Fibroblast of skin of left quadriceps (primary cell): Measurements from ENCODE around the gene CYP26A1.

ENCODE experiments used
- DNase-seq, 2 experiments: peaks; one replicate each; pipeline ENCODE4 v3.0.0-alpha.2; 2013; ENCODE audit warnings: low read depth in 2 of 2

CYP26A1 gene, protein sequence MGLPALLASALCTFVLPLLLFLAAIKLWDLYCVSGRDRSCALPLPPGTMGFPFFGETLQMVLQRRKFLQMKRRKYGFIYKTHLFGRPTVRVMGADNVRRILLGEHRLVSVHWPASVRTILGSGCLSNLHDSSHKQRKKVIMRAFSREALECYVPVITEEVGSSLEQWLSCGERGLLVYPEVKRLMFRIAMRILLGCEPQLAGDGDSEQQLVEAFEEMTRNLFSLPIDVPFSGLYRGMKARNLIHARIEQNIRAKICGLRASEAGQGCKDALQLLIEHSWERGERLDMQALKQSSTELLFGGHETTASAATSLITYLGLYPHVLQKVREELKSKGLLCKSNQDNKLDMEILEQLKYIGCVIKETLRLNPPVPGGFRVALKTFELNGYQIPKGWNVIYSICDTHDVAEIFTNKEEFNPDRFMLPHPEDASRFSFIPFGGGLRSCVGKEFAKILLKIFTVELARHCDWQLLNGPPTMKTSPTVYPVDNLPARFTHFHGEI

DNA sequence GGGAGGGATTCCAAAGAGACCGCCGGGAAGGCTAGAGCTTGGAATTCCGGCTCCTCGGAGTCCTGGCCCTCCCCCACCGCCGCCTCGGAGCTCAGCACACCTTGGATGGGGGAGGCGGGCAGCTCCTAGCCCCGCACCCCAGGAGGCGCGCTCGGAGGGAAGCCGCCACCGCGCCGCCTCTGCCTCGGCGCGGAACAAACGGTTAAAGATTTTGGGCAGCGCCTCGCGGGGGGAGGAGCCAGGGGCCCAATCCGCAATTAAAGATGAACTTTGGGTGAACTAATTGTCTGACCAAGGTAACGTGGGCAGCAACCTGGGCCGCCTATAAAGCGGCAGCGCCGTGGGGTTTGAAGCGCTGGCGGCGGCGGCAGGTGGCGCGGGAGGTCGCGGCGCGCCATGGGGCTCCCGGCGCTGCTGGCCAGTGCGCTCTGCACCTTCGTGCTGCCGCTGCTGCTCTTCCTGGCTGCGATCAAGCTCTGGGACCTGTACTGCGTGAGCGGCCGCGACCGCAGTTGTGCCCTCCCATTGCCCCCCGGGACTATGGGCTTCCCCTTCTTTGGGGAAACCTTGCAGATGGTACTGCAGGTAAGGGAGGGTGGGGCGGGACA is at the start of gene CYP26A1:
Gene CYP26A1 (plus strand): TSS at position 355 of the 608 bp plus-strand sequence. CDS start 42 bp downstream, at position 397.
- no peak for DNase-seq

- no peak for DNase-seq
Measured at GRCh38 chr10:93026072-93026471, 47.6 kb upstream of the CYP26A1 start.

DNA sequence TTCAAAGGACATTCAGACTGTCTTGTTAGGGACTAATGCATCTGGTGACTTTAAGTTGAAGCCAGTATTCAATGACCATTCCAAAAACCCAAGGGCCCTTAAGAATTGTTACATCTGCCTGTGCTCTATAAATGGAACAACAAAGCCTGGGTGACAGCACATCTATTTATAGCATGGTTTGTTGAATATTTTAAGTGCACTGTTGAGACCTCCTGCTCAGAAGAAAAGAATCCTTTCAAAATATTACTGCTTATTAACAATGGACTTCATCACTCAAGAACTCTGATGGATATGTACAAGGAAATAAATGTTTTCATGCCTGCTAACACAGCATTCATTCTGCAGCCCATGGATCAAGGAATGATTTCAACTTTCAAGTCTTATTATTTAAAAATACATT is 46.2 kb upstream of the CYP26A1 start:
- DNase-seq: no peak

- DNase-seq: peak in 1 of 2 experiments; percentile 11
Measured at GRCh38 chr10:93028883-93029282, 44.8 kb upstream of the CYP26A1 start.

GRCh38 chr10:93030409-93030808 is 43.3 kb upstream of the CYP26A1 start:
- DNase-seq: peak; percentile 65 to 67

- no peak for DNase-seq
Measured at GRCh38 chr10:93032105-93032808, 41.4 kb upstream of the CYP26A1 start.

DNA sequence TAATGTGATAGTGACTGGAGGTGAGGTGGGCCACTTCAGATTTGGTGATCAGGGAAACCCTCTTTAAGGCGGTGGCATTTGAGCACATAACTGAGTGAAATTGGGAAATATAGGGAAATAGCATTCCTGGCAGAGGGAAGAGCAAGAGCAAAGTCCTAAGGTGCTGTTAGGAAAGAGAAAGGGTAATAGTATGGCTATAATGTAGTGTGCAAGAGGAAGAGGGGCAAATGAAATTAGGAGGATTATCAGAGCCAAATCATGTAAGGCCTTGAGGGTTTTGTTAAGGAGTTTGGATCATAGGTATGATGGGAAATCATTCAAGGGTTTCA is 40.9 kb upstream of the CYP26A1 start:
- DNase-seq: no peak

DNA sequence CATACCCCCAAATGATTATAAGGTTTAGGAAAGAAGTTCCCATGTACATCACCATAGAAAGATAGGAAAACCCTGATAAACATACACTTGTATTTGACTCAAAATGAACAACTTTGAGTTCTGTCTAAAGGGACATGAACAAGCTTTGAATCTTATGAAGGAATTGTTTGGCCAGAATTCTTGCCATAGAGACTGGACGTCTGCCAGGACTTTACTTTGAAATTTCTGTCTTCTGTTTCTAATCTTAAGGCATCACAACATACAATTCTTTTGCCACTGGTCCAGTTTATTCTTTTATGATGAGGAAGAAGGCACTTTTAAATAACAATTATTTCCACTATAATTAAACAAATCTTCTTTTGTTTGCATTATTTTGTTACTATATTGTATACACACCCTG is 39.3 kb upstream of the CYP26A1 start:
- DNase-seq: peak in 1 of 2 experiments; percentile 8

DNA sequence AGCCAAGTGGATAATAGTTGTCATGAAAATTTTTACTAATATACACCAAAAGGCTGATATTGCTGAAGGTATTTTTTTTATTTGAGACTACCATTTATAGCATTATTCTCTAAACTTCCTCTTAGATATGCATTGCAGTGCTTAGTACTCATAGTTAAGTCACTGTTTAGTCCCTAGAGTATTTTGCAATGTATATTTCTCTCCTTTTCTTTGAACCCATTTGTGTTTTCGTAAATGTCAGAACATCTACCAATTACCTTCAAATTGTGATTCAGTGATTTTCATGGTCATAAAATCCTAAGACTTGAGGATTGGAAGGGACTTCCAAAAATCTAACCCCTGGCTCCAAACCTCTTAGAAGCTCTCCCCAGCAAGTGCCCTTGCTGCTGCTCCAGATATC is 34.6 kb upstream of the CYP26A1 start:
- no peak for DNase-seq

- peak; percentile 22 to 27 for DNase-seq
Measured at GRCh38 chr10:93039721-93040120, 34.0 kb upstream of the CYP26A1 start.

DNA sequence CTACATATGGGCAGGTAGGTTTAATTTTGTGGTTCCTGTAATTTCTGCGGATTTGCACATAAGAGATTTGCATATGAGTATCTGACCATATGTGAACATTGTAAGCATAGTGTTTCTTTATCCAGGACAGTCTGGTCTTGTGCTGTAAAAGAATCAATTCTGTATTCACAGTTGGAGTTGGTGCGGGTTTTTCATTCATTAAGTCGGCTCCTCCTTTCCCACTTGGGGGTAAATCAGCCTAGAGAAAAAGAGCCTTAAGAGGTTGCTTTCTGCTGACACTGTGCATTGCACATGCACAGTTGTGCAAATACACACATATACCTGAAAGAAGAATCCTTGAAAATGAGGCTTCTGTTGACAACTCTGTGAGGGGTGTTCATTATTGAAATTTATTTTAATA is 19.2 kb upstream of the CYP26A1 start:
- DNase-seq: no peak

DNA sequence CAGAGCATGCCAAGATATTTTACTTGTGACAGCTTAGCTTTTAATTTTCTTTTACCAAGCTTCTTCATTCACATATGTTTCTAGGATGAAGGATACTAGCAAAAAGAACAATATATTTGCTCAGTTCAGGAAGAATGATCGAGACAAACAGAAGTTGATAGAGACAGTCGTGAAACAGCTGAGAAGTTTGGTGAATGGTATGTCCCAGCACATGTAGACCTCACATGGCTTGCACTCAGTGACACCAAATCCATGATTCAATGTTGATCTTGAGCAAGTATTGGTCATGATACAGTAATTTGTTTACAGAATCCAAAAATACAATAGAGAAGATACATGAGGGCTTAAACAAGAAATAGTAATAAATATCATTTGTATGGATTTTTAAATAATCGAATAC is 15.6 kb upstream of the CYP26A1 start:
- DNase-seq: no peak

DNA sequence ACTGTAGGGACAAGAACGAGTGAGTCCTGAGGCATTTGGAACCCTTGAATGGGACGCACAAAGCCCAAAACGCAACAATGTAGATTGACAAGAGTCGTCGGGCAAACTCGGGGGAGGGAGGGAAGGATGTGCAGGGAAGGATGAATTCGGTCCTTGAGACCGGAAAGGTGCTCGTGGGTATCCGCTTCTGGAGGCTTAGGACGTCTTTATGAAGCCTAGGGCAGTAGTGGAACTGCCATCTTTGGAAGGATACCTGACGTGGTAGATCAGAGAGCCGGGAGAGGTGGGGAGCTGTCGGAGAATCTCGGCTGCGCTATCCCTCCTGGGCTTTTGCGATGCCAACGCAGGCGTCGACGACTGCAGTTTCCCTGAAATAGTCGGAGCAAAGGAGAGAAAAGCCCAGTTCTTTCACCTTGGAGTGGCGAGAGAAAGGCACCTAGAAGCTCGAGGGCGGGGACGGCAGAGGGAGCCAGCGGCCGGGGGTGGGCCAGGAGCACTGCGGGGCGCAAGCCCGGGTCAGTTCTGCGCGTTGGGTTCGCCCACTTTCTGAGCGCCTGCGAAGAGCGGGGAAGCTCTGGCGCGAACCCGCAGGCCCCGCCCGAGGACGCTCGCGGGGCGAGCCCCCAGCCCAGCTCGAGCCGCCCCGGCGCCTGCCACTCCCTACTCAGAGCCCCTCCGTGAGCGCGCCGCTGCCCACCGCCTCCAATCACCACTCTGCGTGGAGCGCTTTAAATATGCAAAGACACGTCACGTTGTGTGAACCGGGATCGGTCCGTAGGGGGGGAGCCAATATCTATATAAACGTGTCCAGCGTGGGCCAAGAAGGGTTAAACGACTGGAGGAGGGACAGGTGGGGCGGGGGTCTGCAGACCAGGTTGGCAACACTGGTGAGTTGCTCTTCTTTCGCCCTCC is 13.5 kb upstream of the CYP26A1 start, which contains the start of gene CYP26C1:
Gene CYP26C1 (plus strand): TSS at position 824 of the 912 bp plus-strand sequence. CDS start 466 bp downstream, outside the sequence.
- no peak for DNase-seq

DNA sequence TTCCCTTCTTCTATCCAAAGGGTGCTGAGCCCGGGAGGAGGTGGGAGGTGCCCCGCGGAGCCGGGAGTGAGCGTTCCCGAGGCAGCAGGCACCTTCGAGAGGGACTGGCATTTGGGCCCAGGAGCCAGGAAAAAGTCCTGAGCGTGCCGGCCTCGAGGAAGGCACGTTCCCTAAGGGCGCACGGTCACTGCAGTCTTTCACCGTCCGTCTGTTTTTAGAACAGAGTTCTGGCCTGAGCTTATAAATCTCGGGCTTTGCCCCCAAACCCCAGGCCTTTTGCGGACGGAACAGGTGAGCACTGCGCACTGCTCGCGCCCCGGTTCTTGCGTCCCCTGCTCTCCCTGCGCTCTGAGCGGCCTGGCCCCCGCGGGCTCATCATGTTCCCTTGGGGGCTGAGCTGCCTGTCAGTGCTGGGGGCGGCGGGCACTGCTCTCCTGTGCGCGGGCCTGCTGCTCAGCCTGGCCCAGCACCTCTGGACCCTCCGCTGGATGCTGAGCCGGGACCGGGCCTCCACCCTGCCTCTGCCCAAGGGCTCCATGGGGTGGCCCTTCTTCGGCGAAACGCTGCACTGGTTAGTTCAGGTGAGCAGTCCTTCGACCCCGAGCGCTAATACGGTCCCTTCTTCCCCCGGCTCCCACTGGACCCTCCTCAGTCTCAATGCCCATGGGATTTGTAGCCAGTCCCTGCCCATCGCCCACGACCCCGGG is 12.7 kb upstream of the CYP26A1 start:
- DNase-seq: no peak

GRCh38 chr10:93061594-93062513 is 11.8 kb upstream of the CYP26A1 start:
- no peak for DNase-seq

DNA sequence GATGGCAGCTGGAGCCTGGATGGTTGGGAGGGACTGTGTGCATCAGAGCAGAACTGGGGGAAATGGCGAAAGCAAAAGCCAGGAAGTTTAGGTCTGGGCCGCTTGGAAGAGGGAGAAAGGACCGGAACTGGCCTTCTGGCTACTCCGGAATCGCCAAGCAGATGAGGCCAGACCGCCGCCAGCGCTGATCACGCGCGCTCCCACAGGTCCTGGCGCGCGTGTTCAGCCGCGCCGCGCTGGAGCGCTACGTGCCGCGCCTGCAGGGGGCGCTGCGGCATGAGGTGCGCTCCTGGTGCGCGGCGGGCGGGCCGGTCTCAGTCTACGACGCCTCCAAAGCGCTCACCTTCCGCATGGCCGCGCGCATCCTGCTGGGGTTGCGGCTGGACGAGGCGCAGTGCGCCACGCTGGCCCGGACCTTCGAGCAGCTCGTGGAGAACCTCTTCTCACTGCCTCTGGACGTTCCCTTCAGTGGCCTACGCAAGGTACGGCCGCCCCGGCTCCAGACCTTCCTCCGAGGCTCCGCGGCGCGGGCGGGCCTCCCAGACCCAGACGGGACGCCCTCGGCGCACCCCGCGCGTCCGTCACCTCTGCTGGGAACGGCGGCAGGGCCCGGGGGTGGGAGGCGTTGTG is 11.1 kb upstream of the CYP26A1 start:
- DNase-seq: no peak

- no peak for DNase-seq
Measured at GRCh38 chr10:93063144-93063976, 10.3 kb upstream of the CYP26A1 start.

- DNase-seq: no peak
Measured at GRCh38 chr10:93063977-93064660, 9.6 kb upstream of the CYP26A1 start.
